Right atrium auricular region (tissue), 2 donors: ENCODE measurements around the gene TOX2. TPM values are rescaled to one million over a fixed set of nuclear protein-coding genes. Genes with fewer than 3 reads are reported as not detected.
A peak's percentile ranks its signal among the peaks of the same experiment; 100 is the strongest.

Experiments used
- DNase-seq: peaks from one replicate; pipeline ENCODE4 v3.0.0-alpha.2; 2019; ENCODE audit warnings: low spot score
- H3K27ac ChIP-seq, 2 donors: fragments of 200-600 bp; sonication (generic); 1 replicate in 1 of 2; 2 replicates in 1 of 2; pipeline ENCODE4 v1.5.1; 2016 to 2019
- H3K27me3 ChIP-seq, 2 donors: fragments of 200-600 bp; sonication (generic); one replicate each; pipeline versions ENCODE4 v1.5.1 to v1.6.0; 2017 to 2019
- H3K36me3 ChIP-seq: fragments of 200-600 bp; sonication (generic); one replicate; pipeline ENCODE4 v1.5.1; 2016
- H3K4me1 ChIP-seq, 2 donors: fragments of 200-600 bp; sonication (generic); one replicate each; pipeline versions ENCODE4 v1.5.1 to v1.6.0; 2017 to 2019
- H3K4me3 ChIP-seq, 2 donors: fragments of 200-600 bp; sonication (generic); 1 replicate in 1 of 2; 2 replicates in 1 of 2; pipeline ENCODE4 v1.5.1; 2017 to 2019; ENCODE audit warnings: mild to moderate bottlenecking in 1 of 2, moderate library complexity in 1 of 2
- H3K9me3 ChIP-seq, 2 donors: fragments of 200-600 bp; sonication (generic); one replicate each; pipeline ENCODE4 v1.5.1; 2019
- CTCF ChIP-seq, 2 donors: fragments of 200-600 bp; sonication (generic); IDR thresholded peaks; one replicate each; pipeline ENCODE4 v1.5.1; 2019; ENCODE audit warnings: antibody characterized with exemption in 2 of 2
- total RNA-seq, 2 donors: library from RNA; depleted of rRNA; stranded (reverse); fragments of >200 nt; gene quantifications; one replicate each; pipeline ENCODE4 v1.1.0, GENCODE V29; 2016

The TOX2 gene
- total RNA-seq, 2 donors from 2014 or later = 0.30 to 0.63 TPM

- no peaks in the 10 kb centered on the region for H3K36me3 ChIP-seq
- peaks cover 0 to 17% of the 10 kb centered on the region in 2 donors for H3K4me1 ChIP-seq
- DNase-seq = no peak
- no peak overlapping the region for H3K4me3 ChIP-seq
- no peaks in the 10 kb centered on the region for H3K9me3 ChIP-seq
- H3K27me3 ChIP-seq = no peaks in the 10 kb centered on the region
- no peak overlapping the region for H3K27ac ChIP-seq
- TF ChIP-seq CTCF (IDR thresholded peaks at IDR 0.05) = no peak
These were observed 103.2 kb downstream of the TOX2 start for GRCh38 chr20:44017905-44018258.

- peak overlapping the region in 1 of 2 donors; percentile 6 for H3K27ac ChIP-seq
- H3K36me3 ChIP-seq = no peaks in the 10 kb centered on the region
- H3K27me3 ChIP-seq = no peaks in the 10 kb centered on the region
- DNase-seq = no peak
- no peak overlapping the region for H3K4me3 ChIP-seq
- TF ChIP-seq CTCF (IDR thresholded peaks at IDR 0.05) = no peak
- peaks cover 0 to 17% of the 10 kb centered on the region in 2 donors for H3K4me1 ChIP-seq
- no peaks in the 10 kb centered on the region for H3K9me3 ChIP-seq
These were observed 103.7 kb downstream of the TOX2 start for GRCh38 chr20:44018259-44018941.

GRCh38 chr20:44018942-44019637 is 104.4 kb downstream of the TOX2 start:
- Histone ChIP-seq H3K4me3 (no peak overlapping the region), H3K4me1 (peaks cover 0 to 17% of the 10 kb centered on the region in 2 donors), H3K9me3 (no peaks in the 10 kb centered on the region), H3K27ac (peak overlapping the region in 1 of 2 donors; percentile 6), H3K27me3 (no peaks in the 10 kb centered on the region), H3K36me3 (no peaks in the 10 kb centered on the region)
- no peak for DNase-seq
- TF ChIP-seq CTCF (IDR thresholded peaks at IDR 0.05) = no peak

GRCh38 chr20:44019638-44020335 is 105.1 kb downstream of the TOX2 start:
- H3K27ac ChIP-seq = no peak overlapping the region
- H3K36me3 ChIP-seq = no peaks in the 10 kb centered on the region
- peaks cover 0 to 17% of the 10 kb centered on the region in 2 donors for H3K4me1 ChIP-seq
- H3K9me3 ChIP-seq = no peaks in the 10 kb centered on the region
- no peak for DNase-seq
- TF ChIP-seq CTCF (IDR thresholded peaks at IDR 0.05) = no peak
- no peak overlapping the region for H3K4me3 ChIP-seq
- H3K27me3 ChIP-seq = no peaks in the 10 kb centered on the region

- DNase-seq = no peak
- Histone ChIP-seq H3K27me3 (no peaks in the 10 kb centered on the region), H3K27ac (no peak overlapping the region), H3K4me3 (no peak overlapping the region), H3K36me3 (no peaks in the 10 kb centered on the region), H3K4me1 (peaks cover 0 to 11% of the 10 kb centered on the region in 2 donors), H3K9me3 (no peaks in the 10 kb centered on the region)
- TF ChIP-seq CTCF (IDR thresholded peaks at IDR 0.05) = no peak
These were observed 105.9 kb downstream of the TOX2 start for GRCh38 chr20:44020406-44021148.
